Measurements from ENCODE around the gene ACYP2.

The ACYP2 gene

DNA sequence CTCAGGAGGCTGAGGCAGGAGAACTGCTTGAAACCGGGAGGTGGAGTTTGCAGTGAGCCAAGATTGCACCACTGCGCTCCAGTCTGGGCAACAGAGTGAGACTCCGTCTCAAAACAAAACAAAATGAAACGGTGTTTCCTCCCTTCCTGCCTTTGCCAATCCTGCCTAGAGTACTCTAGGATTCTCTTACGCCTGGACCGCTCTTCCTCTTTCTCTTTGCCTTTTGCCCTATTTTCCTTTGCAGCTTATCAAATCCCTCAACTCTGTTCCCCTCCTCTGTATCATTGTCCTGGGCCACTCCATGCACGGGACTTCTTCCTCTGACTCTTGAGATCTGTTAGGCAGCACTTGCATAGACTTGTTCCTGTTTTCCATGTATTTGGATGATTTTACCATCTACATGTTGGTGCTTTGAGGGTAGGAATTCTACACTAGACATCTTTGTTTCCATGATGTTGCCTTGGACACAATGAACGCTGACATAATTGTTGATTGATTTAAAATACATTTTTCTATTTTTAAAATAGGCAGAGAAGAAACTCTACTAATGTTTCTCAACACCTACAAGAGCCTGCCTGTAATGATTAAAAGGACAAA lies 24.8 kb upstream of the ACYP2 start:
- TF ChIP-seq, protein P1, sequence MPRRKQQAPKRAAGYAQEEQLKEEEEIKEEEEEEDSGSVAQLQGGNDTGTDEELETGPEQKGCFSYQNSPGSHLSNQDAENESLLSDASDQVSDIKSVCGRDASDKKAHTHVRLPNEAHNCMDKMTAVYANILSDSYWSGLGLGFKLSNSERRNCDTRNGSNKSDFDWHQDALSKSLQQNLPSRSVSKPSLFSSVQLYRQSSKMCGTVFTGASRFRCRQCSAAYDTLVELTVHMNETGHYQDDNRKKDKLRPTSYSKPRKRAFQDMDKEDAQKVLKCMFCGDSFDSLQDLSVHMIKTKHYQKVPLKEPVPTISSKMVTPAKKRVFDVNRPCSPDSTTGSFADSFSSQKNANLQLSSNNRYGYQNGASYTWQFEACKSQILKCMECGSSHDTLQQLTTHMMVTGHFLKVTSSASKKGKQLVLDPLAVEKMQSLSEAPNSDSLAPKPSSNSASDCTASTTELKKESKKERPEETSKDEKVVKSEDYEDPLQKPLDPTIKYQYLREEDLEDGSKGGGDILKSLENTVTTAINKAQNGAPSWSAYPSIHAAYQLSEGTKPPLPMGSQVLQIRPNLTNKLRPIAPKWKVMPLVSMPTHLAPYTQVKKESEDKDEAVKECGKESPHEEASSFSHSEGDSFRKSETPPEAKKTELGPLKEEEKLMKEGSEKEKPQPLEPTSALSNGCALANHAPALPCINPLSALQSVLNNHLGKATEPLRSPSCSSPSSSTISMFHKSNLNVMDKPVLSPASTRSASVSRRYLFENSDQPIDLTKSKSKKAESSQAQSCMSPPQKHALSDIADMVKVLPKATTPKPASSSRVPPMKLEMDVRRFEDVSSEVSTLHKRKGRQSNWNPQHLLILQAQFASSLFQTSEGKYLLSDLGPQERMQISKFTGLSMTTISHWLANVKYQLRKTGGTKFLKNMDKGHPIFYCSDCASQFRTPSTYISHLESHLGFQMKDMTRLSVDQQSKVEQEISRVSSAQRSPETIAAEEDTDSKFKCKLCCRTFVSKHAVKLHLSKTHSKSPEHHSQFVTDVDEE (CRISPR knock-in tag; IDR thresholded peaks at IDR 0.05) = no peak
- TF ChIP-seq ZFP3 (CRISPR knock-in tag; IDR thresholded peaks at IDR 0.05) (no peak), ZNF565 (CRISPR knock-in tag; conservative IDR thresholded peaks at IDR 0.05; ENCODE audit: low read depth) (no peak), ZNF70 (CRISPR knock-in tag; IDR thresholded peaks at IDR 0.05) (no peak), ESRRG (CRISPR knock-in tag; IDR thresholded peaks at IDR 0.05) (no peak), SNAI2 (CRISPR knock-in tag; IDR thresholded peaks at IDR 0.05) (no peak), PPARA (CRISPR knock-in tag; IDR thresholded peaks at IDR 0.05; ENCODE audit: borderline replicate concordance) (no peak), RARB (CRISPR knock-in tag; IDR thresholded peaks at IDR 0.05) (no peak), TOX (CRISPR knock-in tag; IDR thresholded peaks at IDR 0.05; ENCODE audit: borderline replicate concordance) (no peak), GLIS3 (CRISPR knock-in tag; IDR thresholded peaks at IDR 0.05) (no peak), TCF4 (CRISPR knock-in tag; IDR thresholded peaks at IDR 0.05; ENCODE audit: borderline replicate concordance) (no peak), ARNTL (CRISPR knock-in tag; IDR thresholded peaks at IDR 0.05; ENCODE audit: borderline replicate concordance, low read depth) (no peak), CSDC2 (CRISPR knock-in tag; IDR thresholded peaks at IDR 0.05) (no peak)
- TF ChIP-seq, protein P2, sequence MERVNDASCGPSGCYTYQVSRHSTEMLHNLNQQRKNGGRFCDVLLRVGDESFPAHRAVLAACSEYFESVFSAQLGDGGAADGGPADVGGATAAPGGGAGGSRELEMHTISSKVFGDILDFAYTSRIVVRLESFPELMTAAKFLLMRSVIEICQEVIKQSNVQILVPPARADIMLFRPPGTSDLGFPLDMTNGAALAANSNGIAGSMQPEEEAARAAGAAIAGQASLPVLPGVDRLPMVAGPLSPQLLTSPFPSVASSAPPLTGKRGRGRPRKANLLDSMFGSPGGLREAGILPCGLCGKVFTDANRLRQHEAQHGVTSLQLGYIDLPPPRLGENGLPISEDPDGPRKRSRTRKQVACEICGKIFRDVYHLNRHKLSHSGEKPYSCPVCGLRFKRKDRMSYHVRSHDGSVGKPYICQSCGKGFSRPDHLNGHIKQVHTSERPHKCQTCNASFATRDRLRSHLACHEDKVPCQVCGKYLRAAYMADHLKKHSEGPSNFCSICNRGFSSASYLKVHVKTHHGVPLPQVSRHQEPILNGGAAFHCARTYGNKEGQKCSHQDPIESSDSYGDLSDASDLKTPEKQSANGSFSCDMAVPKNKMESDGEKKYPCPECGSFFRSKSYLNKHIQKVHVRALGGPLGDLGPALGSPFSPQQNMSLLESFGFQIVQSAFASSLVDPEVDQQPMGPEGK (CRISPR knock-in tag; IDR thresholded peaks at IDR 0.05; ENCODE audit: borderline replicate concordance) = no peak
- TF ChIP-seq, protein P3, sequence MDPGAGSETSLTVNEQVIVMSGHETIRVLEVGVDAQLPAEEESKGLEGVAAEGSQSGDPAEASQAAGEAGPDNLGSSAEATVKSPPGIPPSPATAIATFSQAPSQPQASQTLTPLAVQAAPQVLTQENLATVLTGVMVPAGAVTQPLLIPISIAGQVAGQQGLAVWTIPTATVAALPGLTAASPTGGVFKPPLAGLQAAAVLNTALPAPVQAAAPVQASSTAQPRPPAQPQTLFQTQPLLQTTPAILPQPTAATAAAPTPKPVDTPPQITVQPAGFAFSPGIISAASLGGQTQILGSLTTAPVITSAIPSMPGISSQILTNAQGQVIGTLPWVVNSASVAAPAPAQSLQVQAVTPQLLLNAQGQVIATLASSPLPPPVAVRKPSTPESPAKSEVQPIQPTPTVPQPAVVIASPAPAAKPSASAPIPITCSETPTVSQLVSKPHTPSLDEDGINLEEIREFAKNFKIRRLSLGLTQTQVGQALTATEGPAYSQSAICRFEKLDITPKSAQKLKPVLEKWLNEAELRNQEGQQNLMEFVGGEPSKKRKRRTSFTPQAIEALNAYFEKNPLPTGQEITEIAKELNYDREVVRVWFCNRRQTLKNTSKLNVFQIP (CRISPR knock-in tag; IDR thresholded peaks at IDR 0.05; ENCODE audit: borderline replicate concordance, low read depth) = no peak
- TF ChIP-seq, protein P4, sequence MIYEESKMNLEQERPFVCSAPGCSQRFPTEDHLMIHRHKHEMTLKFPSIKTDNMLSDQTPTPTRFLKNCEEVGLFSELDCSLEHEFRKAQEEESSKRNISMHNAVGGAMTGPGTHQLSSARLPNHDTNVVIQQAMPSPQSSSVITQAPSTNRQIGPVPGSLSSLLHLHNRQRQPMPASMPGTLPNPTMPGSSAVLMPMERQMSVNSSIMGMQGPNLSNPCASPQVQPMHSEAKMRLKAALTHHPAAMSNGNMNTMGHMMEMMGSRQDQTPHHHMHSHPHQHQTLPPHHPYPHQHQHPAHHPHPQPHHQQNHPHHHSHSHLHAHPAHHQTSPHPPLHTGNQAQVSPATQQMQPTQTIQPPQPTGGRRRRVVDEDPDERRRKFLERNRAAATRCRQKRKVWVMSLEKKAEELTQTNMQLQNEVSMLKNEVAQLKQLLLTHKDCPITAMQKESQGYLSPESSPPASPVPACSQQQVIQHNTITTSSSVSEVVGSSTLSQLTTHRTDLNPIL (CRISPR knock-in tag; IDR thresholded peaks at IDR 0.05; ENCODE audit: low read depth) = no peak
- TF ChIP-seq, protein P5, sequence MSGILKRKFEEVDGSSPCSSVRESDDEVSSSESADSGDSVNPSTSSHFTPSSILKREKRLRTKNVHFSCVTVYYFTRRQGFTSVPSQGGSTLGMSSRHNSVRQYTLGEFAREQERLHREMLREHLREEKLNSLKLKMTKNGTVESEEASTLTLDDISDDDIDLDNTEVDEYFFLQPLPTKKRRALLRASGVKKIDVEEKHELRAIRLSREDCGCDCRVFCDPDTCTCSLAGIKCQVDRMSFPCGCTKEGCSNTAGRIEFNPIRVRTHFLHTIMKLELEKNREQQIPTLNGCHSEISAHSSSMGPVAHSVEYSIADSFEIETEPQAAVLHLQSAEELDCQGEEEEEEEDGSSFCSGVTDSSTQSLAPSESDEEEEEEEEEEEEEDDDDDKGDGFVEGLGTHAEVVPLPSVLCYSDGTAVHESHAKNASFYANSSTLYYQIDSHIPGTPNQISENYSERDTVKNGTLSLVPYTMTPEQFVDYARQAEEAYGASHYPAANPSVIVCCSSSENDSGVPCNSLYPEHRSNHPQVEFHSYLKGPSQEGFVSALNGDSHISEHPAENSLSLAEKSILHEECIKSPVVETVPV (CRISPR knock-in tag; IDR thresholded peaks at IDR 0.05) = no peak
- ATAC-seq = no peak

DNA sequence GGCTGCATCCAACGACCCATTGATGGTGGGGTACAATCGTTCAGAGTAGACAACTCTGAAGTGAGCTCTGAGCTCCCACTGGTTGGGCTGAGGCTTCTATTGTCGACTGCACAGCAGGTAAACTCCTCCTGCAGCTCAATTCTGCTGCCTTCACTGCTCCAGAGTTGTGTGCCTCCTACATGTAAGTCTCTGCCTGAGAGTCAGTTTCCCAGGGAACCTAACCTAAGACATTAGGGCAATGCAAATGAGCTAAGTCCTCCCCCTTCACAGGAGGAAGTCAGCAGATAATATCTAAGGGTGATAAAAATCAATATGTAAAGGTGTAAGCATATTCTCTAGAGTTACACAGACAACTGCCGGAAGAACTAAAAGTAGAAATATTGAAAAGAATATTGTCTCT lies 22.5 kb upstream of the ACYP2 start:
- no peak for ATAC-seq
- TF ChIP-seq ZNF565 (CRISPR knock-in tag; conservative IDR thresholded peaks at IDR 0.05; ENCODE audit: low read depth) = no peak
- TF ChIP-seq, protein P4 (CRISPR knock-in tag; IDR thresholded peaks at IDR 0.05; ENCODE audit: low read depth) = no peak
- TF ChIP-seq, protein P2 (CRISPR knock-in tag; IDR thresholded peaks at IDR 0.05; ENCODE audit: borderline replicate concordance) = no peak
- TF ChIP-seq, protein P3 (CRISPR knock-in tag; IDR thresholded peaks at IDR 0.05; ENCODE audit: borderline replicate concordance, low read depth) = no peak
- TF ChIP-seq RARB (CRISPR knock-in tag; IDR thresholded peaks at IDR 0.05) = no peak
- TF ChIP-seq ZFP3 (CRISPR knock-in tag; IDR thresholded peaks at IDR 0.05) = no peak
- TF ChIP-seq ZNF8 (CRISPR knock-in tag; IDR thresholded peaks at IDR 0.05) = no peak
- TF ChIP-seq SNAI2 (CRISPR knock-in tag; IDR thresholded peaks at IDR 0.05) = no peak
- TF ChIP-seq, protein P1 (CRISPR knock-in tag; IDR thresholded peaks at IDR 0.05) = no peak
- no peak for TF ChIP-seq ZC3H10 (CRISPR knock-in tag; IDR thresholded peaks at IDR 0.05)
- no peak for TF ChIP-seq GLIS3 (CRISPR knock-in tag; IDR thresholded peaks at IDR 0.05)
